IPS DF 4.7 (cell line): Measurements from ENCODE around the gene SCGN.

Experiments
- DNase-seq: peaks from one replicate; pipeline ENCODE4 v3.0.0-alpha.2; 2013; ENCODE audit warnings: low spot score; ENCODE audit errors: extremely low read depth

SCGN gene

GRCh38 chr6:25640446-25640845 is 11.6 kb upstream of the SCGN start:
- DNase-seq = no peak

- DNase-seq = no peak
These were observed 11.1 kb upstream of the SCGN start for GRCh38 chr6:25640891-25641290.

GRCh38 chr6:25641377-25641776 is 10.6 kb upstream of the SCGN start:
- no peak for DNase-seq

GRCh38 chr6:25641940-25642666 is 9.9 kb upstream of the SCGN start:
- no peak for DNase-seq

- no peak for DNase-seq
These were observed 9.2 kb upstream of the SCGN start for GRCh38 chr6:25642667-25643328.

GRCh38 chr6:25645916-25646315 is 6.1 kb upstream of the SCGN start:
- DNase-seq = no peak

- DNase-seq = no peak
These were observed 2.4 kb upstream of the SCGN start for GRCh38 chr6:25649611-25650010.

GRCh38 chr6:25655723-25656122 is 3.7 kb downstream of the SCGN start:
- no peak for DNase-seq

- no peak for DNase-seq
These were observed 7.8 kb downstream of the SCGN start for GRCh38 chr6:25659633-25660368.

- DNase-seq = no peak
These were observed 8.5 kb downstream of the SCGN start for GRCh38 chr6:25660512-25660911.

GRCh38 chr6:25661129-25661779 is 9.2 kb downstream of the SCGN start:
- DNase-seq = no peak

GRCh38 chr6:25665455-25665854 is 13.4 kb downstream of the SCGN start:
- DNase-seq = no peak

- no peak for DNase-seq
These were observed 17.4 kb downstream of the SCGN start for GRCh38 chr6:25669413-25669812.

- no peak for DNase-seq
These were observed 18.2 kb downstream of the SCGN start for GRCh38 chr6:25670208-25670607.

GRCh38 chr6:25670793-25671513 is 18.9 kb downstream of the SCGN start:
- DNase-seq = no peak

GRCh38 chr6:25671652-25672051 is 19.6 kb downstream of the SCGN start:
- DNase-seq = no peak

- DNase-seq = no peak
These were observed 23.2 kb downstream of the SCGN start for GRCh38 chr6:25675167-25675566.

GRCh38 chr6:25676775-25677174 is 24.8 kb downstream of the SCGN start:
- no peak for DNase-seq

GRCh38 chr6:25681848-25682247 is 29.8 kb downstream of the SCGN start:
- no peak for DNase-seq

GRCh38 chr6:25682324-25682723 is 30.3 kb downstream of the SCGN start:
- no peak for DNase-seq

GRCh38 chr6:25684565-25684964 is 32.5 kb downstream of the SCGN start:
- no peak for DNase-seq
